Measurements from ENCODE around the gene SCAF1.

Gene SCAF1

GRCh38 chr19:49666120-49666444, 24.1 kb downstream of the SCAF1 start:
- DNase-seq (ENCODE audit: low read depth, low spot score) = no peak

GRCh38 chr19:49667473-49667872, 25.5 kb downstream of the SCAF1 start:
- DNase-seq (ENCODE audit: low read depth, low spot score) = no peak

DNA sequence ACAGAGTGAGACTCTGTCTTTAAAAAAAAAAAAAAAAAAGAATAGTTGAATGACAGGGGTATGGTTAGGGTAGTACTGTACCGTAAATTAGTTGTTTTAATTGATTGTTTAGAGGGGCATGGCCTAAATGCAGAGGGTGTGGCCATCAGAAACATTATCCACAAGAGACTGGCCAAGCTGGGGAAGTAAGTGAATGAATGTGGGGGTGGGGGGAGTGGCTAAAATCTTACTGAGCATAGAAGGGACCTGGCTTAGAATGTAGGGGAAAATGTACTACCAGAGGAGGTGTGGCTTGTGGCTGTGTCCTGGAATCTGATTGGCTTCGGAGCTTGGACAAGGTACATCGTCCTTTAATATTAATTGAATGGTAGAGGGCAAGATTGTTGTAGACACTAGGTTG, 27.5 kb downstream of the SCAF1 start:
- no peak for DNase-seq (ENCODE audit: low read depth, low spot score)

- peak; percentile 94 for DNase-seq (ENCODE audit: low read depth, low spot score)
Observed at GRCh38 chr19:49672131-49672919, 30.3 kb downstream of the SCAF1 start.

GRCh38 chr19:49676136-49676783, 34.3 kb downstream of the SCAF1 start:
- peak; percentile 96 for DNase-seq (ENCODE audit: low read depth, low spot score)

DNA sequence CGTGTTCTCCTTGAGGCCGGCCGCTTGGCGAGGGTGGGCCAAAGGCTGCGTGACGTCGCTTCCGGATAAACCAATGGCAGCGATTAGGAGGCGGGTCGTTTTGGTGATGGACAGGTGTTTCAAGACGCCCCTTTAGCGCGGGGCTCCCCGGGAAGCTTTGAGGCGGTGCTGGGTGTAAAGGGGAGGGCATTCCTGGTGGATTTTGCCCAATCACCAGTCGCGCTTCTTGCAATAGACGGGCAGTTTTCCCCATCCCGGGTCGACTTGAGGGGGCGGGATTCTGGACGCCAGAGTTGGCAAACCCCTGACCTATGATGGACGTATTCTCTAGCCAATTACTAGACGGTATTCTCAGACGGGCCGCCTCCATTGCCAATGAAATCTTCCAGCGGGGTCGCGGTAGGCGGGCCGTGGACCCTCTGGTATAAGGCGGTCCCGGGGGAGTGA, 34.8 kb downstream of the SCAF1 start:
- peak; percentile 100 for DNase-seq (ENCODE audit: low read depth, low spot score)

DNA sequence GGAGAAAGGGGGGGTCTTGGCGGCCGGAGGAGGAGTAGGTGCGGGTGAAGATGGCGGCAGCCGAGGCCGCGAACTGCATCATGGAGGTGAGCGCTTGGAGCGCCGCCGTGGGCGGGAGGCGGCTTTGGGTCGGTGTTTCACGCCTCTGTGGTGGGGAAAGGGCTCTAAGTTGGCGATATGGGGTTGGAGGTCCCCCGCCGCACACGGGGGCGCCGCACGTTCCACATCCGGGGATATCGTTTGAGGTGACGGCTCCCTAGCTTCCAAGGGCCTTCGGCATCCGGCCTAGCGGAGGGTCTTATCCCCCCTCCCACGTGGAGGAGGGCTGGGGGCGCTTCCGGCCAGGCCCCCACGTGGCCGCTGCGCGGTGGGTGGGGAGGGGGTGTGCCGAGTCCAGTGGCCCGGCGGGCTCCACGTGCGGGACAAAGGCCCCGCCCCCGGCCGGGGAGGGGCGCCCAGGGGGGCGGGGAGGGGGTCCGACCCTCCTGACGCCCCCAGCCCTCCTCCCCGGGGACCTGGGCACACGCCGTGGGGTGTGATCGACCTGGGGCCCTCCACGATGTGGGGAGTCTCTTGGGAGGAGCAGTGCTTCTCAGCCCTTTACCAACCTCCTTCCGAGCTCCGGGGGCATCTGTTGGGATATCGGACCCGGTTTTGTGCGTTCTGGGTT, 35.4 kb downstream of the SCAF1 start, which contains the start of gene PRMT1:
PRMT1 (plus strand) TSS at position 41 of the 670 bp plus-strand sequence; CDS start at position 51, 10 bp downstream.
- no peak for DNase-seq (ENCODE audit: low read depth, low spot score)

GRCh38 chr19:49677901-49678674, 36.1 kb downstream of the SCAF1 start:
- DNase-seq (ENCODE audit: low read depth, low spot score) = peak; percentile 95

DNA sequence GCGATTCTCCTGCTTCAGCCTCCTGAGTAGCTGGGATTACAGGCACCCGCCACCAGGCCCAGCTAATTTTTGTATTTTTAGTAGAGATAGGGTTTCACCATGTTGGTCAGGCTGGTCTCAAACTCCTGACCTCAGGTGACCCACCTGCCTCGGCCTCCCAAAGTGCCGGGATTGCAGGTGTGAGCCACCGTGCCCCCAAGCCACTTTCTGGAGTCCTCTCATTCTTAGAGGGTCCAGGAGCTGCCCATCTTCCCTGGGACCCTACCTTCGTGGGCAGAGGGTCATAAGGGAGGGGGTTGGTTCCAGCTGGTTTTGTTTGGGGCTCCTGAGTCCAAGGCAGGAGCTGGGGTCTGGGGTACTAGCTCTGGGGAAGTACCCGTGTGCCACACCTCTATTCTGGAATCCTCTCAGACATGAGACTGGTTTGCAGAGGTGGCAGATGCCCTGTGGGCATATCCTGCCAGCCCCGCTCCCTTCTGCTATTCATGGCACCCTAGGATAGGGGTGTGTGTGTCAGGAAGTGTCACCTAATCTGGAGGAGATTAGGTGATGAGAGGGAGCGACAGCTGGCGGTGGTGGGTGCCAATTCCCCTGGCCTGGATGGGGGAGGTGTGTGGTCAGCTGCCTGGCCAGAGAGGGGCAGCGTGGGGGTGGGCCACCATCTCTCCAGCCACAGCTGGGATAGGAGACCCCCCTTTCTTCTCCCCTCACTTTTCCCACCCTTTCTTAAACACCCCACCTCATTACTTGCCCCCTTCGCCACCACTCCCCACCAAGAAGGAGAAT, 37.2 kb downstream of the SCAF1 start:
- DNase-seq (ENCODE audit: low read depth, low spot score) = peak; percentile 27

GRCh38 chr19:49679771-49680413, 37.9 kb downstream of the SCAF1 start:
- DNase-seq (ENCODE audit: low read depth, low spot score) = no peak

DNA sequence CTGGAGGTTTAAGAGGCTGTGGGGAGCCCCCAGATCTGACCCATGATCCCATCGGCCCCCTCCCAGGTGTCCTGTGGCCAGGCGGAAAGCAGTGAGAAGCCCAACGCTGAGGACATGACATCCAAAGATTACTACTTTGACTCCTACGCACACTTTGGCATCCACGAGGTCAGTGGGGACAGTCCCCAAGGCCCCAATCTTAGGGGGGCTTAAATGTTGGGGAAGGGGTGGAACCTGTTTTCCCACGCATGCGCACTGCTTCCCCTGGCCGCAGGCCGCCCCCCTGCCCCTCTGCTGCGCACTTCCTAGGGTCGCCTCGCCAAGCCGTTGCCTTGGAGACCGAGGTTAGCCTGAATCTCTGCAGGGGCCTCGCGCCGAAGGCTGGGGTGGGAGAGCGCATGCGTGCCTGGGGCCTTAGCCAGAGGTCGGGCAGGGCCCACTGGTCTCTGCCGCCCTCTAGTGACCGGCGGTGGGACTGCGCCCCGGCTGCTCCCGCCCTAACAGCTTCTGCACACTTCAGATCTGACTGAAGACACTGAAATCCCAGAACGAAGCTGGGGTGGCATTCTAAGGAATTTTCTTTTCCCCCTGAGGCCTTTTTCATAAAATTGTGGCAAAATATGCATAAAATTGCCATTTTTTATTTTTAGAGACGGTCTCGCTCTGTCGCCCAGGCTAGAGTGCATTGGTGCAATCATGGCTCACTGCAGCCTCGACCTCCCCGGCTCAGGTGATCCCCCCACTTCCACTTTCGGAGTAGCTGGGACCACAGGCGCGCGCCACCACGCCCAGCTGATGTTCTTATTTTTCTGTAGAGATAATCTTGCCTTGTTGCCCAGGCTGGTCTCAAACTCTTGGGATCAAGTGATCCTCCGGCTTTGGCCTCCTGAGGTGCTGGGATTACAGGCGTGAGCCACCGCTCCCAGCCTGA, 38.7 kb downstream of the SCAF1 start:
- DNase-seq (ENCODE audit: low read depth, low spot score) = peak; percentile 99

DNA sequence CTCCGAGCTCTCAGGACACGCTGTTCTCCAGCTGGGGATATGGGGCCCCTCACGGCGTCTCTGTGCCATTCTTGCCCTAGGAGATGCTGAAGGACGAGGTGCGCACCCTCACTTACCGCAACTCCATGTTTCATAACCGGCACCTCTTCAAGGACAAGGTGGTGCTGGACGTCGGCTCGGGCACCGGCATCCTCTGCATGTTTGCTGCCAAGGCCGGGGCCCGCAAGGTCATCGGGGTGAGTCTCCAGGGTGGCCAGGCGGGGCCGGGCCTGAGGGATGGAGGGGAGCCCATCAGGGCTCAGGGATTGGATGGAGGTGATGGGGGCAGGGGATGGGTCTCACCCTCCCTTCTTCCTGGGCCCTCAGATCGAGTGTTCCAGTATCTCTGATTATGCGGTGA, 39.8 kb downstream of the SCAF1 start:
- no peak for DNase-seq (ENCODE audit: low read depth, low spot score)

DNA sequence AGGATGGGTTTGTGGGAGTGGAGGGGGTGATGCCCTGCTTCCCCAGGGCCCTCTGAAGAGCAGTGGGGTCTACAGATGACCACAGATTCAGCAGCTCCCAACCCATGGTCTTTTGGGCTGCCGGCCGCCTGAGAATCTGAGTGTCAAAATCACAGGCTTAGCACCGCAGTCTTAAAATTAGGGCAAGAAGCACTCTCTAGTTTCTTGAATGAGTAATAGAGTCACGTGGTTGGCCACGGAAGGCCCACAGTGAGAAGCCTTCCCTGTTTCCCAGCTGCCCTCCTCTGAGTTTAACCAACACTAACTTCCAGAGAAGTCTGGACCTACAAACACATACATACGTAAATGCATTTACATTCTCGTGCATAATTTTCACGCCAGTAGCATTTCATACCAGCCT, 40.3 kb downstream of the SCAF1 start:
- no peak for DNase-seq (ENCODE audit: low read depth, low spot score)

GRCh38 chr19:49683814-49684250, 41.8 kb downstream of the SCAF1 start:
- DNase-seq (ENCODE audit: low read depth, low spot score) = no peak

- DNase-seq (ENCODE audit: low read depth, low spot score) = peak; percentile 34
Observed at GRCh38 chr19:49684251-49684982, 42.4 kb downstream of the SCAF1 start.

DNA sequence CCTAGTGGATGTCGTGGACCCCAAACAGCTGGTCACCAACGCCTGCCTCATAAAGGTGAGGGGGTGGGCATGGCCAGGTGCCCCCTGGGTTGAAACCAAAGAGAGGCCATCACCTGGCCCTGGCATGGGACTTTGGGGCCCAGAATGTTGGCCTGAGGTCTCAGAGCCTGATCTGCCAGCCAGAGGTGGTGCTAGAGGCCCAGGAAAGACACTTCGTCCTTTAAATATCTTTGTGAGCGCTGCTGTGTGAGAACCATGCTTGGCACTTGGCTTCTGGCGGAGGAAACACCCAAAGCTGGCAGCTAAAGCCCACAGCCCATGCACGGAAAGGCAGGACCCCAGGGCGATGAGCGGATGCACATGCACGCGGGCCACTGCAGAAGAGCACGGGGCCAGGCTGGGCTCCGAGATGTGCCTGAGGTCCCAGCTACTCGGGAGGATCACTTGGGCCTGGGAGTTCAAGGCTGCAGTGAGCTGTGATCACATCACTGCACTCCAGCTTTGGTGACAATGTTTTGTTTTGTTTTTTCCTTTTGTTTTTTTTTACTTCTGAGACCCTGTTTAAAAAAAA, 43.1 kb downstream of the SCAF1 start:
- DNase-seq (ENCODE audit: low read depth, low spot score) = no peak

- no peak for DNase-seq (ENCODE audit: low read depth, low spot score)
Observed at GRCh38 chr19:49685845-49686332, 43.9 kb downstream of the SCAF1 start.

DNA sequence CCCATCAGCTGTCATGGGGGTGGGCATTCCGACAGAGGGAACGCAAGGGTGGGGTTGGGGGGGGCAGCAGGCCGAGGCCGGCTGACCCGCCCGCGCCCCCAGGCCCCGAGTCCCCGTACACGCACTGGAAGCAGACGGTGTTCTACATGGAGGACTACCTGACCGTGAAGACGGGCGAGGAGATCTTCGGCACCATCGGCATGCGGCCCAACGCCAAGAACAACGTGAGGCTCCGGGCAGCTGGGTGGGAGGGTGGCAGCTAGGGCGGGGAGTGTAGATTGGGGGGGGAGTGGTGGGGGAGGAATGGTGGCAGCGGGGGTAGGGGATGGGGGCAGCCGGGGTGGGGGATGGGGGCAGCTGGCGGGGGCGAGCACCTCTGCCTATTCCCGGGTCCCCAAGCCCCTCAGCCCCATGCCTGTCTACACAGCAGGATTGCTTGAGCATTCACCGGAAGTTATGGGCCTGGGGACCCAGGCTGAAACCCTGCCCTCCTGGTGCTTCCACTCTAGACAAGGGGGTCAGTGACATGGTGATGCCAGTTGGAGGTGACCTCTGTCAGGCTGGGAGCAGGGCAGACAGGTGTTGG, 44.6 kb downstream of the SCAF1 start:
- no peak for DNase-seq (ENCODE audit: low read depth, low spot score)
